ENCODE data around the gene CAV1. TPM values are rescaled to one million over a fixed set of nuclear protein-coding genes. Genes with fewer than 3 reads are reported as not detected.
A peak's percentile ranks its signal among the peaks of the same experiment; 100 is the strongest.

The CAV1 gene
- polyA plus RNA-seq, 5 donors: 305 to 435 (median 431) TPM

GRCh38 chr7:116500078-116500853 is 24.6 kb upstream of the CAV1 start:
- DNase-seq: peak in 1 of 2 donors; percentile 59

GRCh38 chr7:116501425-116502167 is 23.2 kb upstream of the CAV1 start:
- no peak for DNase-seq

- no peak for DNase-seq
Observed at GRCh38 chr7:116502201-116503096, 22.4 kb upstream of the CAV1 start.

GRCh38 chr7:116503835-116504234 is 21.0 kb upstream of the CAV1 start:
- DNase-seq: no peak

- no peak for DNase-seq
Observed at GRCh38 chr7:116505278-116505677, 19.6 kb upstream of the CAV1 start.

GRCh38 chr7:116505823-116506222 is 19.0 kb upstream of the CAV1 start:
- no peak for DNase-seq

- no peak for DNase-seq
Observed at GRCh38 chr7:116509982-116510579, 14.8 kb upstream of the CAV1 start.

GRCh38 chr7:116510795-116511194 is 14.0 kb upstream of the CAV1 start:
- DNase-seq: no peak

GRCh38 chr7:116511552-116512519 is 13.0 kb upstream of the CAV1 start:
- no peak for DNase-seq

- DNase-seq: no peak
Observed at GRCh38 chr7:116512520-116513188, 12.2 kb upstream of the CAV1 start.

GRCh38 chr7:116515584-116515983 is 9.3 kb upstream of the CAV1 start:
- no peak for DNase-seq

GRCh38 chr7:116516324-116516723 is 8.5 kb upstream of the CAV1 start:
- DNase-seq: no peak

GRCh38 chr7:116517626-116518025 is 7.2 kb upstream of the CAV1 start:
- no peak for DNase-seq

GRCh38 chr7:116518961-116519360 is 5.9 kb upstream of the CAV1 start:
- DNase-seq: no peak

GRCh38 chr7:116521046-116521664 is 3.7 kb upstream of the CAV1 start:
- DNase-seq: no peak

- DNase-seq: no peak
Observed at GRCh38 chr7:116522247-116522646, 2.6 kb upstream of the CAV1 start.

- DNase-seq: no peak
Observed at GRCh38 chr7:116524221-116524608, 621 bp upstream of the CAV1 start.

- peak in 1 of 2 donors; percentile 42 for DNase-seq
Observed at GRCh38 chr7:116525298-116525912, 569 bp downstream of the CAV1 start.
